Thyroid gland (tissue), 4 donors: ENCODE results near the gene FHIT. TPM values are rescaled to one million over a fixed set of nuclear protein-coding genes. Genes with fewer than 3 reads are reported as not detected.

ENCODE experiments used
- DNase-seq, 2 donors: peaks; one replicate each; pipeline ENCODE4 v3.0.0-alpha.2; 2019
- H3K27ac ChIP-seq, 3 donors: fragments of 200-600 bp; sonication (generic); 1 replicate in 2 of 3; 2 replicates in 1 of 3; pipeline ENCODE4 v1.5.1; 2016 to 2019; ENCODE audit warnings: mild to moderate bottlenecking in 1 of 3, moderate library complexity in 1 of 3
- H3K27me3 ChIP-seq: fragments of 200-600 bp; sonication (generic); one replicate; pipeline ENCODE4 v1.5.1; 2019
- H3K36me3 ChIP-seq, 2 donors: fragments of 200-600 bp; sonication (generic); one replicate each; pipeline ENCODE4 v1.5.1; 2016 to 2019
- H3K4me1 ChIP-seq, 2 donors: fragments of 200-600 bp; sonication (generic); one replicate each; pipeline ENCODE4 v1.5.1; 2017 to 2019
- H3K4me3 ChIP-seq, 3 donors: fragments of 200-600 bp; sonication (generic); replicated peaks in 1 of 3; 1 replicate in 2 of 3; 2 replicates in 1 of 3; pipeline ENCODE4 v1.5.1; 2016; ENCODE audit warnings: mild to moderate bottlenecking in 1 of 3
- H3K9me3 ChIP-seq: fragments of 200-600 bp; sonication (generic); one replicate; pipeline ENCODE4 v1.5.1; 2017
- CTCF ChIP-seq, 6 experiments: fragments of 200-600 bp in 3 of 6; fragments of 450-650 bp in 3 of 6; sonication (generic) in 3 of 6; IDR thresholded peaks; one replicate each; pipeline ENCODE4 v1.5.1; 2016 to 2019; ENCODE audit warnings: antibody characterized with exemption in 6 of 6, mild to moderate bottlenecking in 2 of 6, inconsistent platforms in 1 of 6, moderate library complexity in 1 of 6
- POLR2A ChIP-seq, 2 donors: fragments of 450-650 bp; IDR thresholded peaks; one replicate each; pipeline ENCODE4 v1.6.1; 2017; ENCODE audit warnings: antibody characterized with exemption in 2 of 2, mild to moderate bottlenecking in 2 of 2, moderate library complexity in 1 of 2
- WGBS, 2 donors: methylation state at CpG; one replicate each; pipeline ENCODE4 v1.1.5; 2017; 5-methylcytosine and 5-hydroxymethylcytosine counted together
- intact Hi-C: fragments of 100-400 bp; cut with DNase I; formaldehyde crosslinking; loops from one replicate; pipeline ENCODE4 v1.15.1; 2023
- total RNA-seq, 4 donors: library from RNA; depleted of rRNA; stranded (reverse); fragments of >200 nt; gene quantifications; one replicate each; pipeline ENCODE4 v1.2.3, GENCODE V29; 2016

FHIT gene
- total RNA-seq, 4 donors from 2014 or later = 12.2 to 18.9 (median 16.2) TPM

- intact Hi-C loops = no loop called here
- Histone ChIP-seq H3K4me3 (no peak overlapping the region), H3K27ac (no peak overlapping the region), H3K4me1 (no peaks in the 10 kb centered on the region), H3K27me3 (no peaks in the 10 kb centered on the region), H3K9me3 (no peaks in the 10 kb centered on the region), H3K36me3 (no peaks in the 10 kb centered on the region)
- DNase-seq = no peak
- TF ChIP-seq CTCF (IDR thresholded peaks at IDR 0.05) (no peak), POLR2A (IDR thresholded peaks at IDR 0.05) (no peak)
- WGBS, 2 donors = 76 to 87% methylated on average over 6 of the region's 6 CpGs
Measured at GRCh38 chr3:61269435-61269834, 18.2 kb upstream of the FHIT start.

- no peak overlapping the region for H3K4me3 ChIP-seq
- DNase-seq = no peak
- no peaks in the 10 kb centered on the region for H3K27me3 ChIP-seq
- H3K36me3 ChIP-seq = no peaks in the 10 kb centered on the region
- intact Hi-C loops = no loop called here
- WGBS, 2 donors = 60 to 81% methylated on average over 2 of the region's 2 CpGs
- no peaks in the 10 kb centered on the region for H3K4me1 ChIP-seq
- TF ChIP-seq POLR2A (IDR thresholded peaks at IDR 0.05) = no peak
- TF ChIP-seq CTCF (IDR thresholded peaks at IDR 0.05) = no peak
- H3K9me3 ChIP-seq = no peaks in the 10 kb centered on the region
- H3K27ac ChIP-seq = no peak overlapping the region
Measured at GRCh38 chr3:61268644-61269043, 17.4 kb upstream of the FHIT start.

- no peak overlapping the region for H3K27ac ChIP-seq
- no peak for DNase-seq
- no peaks in the 10 kb centered on the region for H3K4me1 ChIP-seq
- no peaks in the 10 kb centered on the region for H3K36me3 ChIP-seq
- TF ChIP-seq POLR2A (IDR thresholded peaks at IDR 0.05) (no peak), CTCF (IDR thresholded peaks at IDR 0.05) (no peak)
- WGBS, 2 donors = 97% methylated on average over 2 of the region's 2 CpGs
- H3K27me3 ChIP-seq = no peaks in the 10 kb centered on the region
- H3K4me3 ChIP-seq = no peak overlapping the region
- H3K9me3 ChIP-seq = no peaks in the 10 kb centered on the region
- intact Hi-C loops = no loop called here
Measured at GRCh38 chr3:61264281-61264680, 13.0 kb upstream of the FHIT start.

- H3K4me3 ChIP-seq = no peak overlapping the region
- peaks cover 0 to under 1% of the 10 kb centered on the region in 2 donors for H3K4me1 ChIP-seq
- no peaks in the 10 kb centered on the region for H3K9me3 ChIP-seq
- TF ChIP-seq CTCF (IDR thresholded peaks at IDR 0.05) (no peak), POLR2A (IDR thresholded peaks at IDR 0.05) (no peak)
- no peak overlapping the region for H3K27ac ChIP-seq
- no peak for DNase-seq
- no peaks in the 10 kb centered on the region for H3K27me3 ChIP-seq
- no peaks in the 10 kb centered on the region for H3K36me3 ChIP-seq
- WGBS, 2 donors = 97 to 100% methylated on average over 1 of the region's 1 CpG
- intact Hi-C loops = no loop called here
Measured at GRCh38 chr3:61257148-61257547, 5.9 kb upstream of the FHIT start.

- Histone ChIP-seq H3K4me1 (peaks cover 7 to 13% of the 10 kb centered on the region in 2 donors), H3K4me3 (no peak overlapping the region), H3K9me3 (no peaks in the 10 kb centered on the region), H3K27ac (no peak overlapping the region), H3K36me3 (no peaks in the 10 kb centered on the region), H3K27me3 (no peaks in the 10 kb centered on the region)
- TF ChIP-seq CTCF (IDR thresholded peaks at IDR 0.05) (no peak), POLR2A (IDR thresholded peaks at IDR 0.05) (no peak)
- intact Hi-C loops = no loop called here
- 96% methylated on average over 3 of the region's 3 CpGs for WGBS, 2 donors
- no peak for DNase-seq
Measured at GRCh38 chr3:61253756-61254155, 2.5 kb upstream of the FHIT start.
